Measurements from ENCODE around the gene AQP2.
"Not testable (repeated sequence)": the region's sequence is repeated elsewhere in the genome, so short reads cannot be mapped to it uniquely, and the experiment has no call there.

AQP2 gene

DNA sequence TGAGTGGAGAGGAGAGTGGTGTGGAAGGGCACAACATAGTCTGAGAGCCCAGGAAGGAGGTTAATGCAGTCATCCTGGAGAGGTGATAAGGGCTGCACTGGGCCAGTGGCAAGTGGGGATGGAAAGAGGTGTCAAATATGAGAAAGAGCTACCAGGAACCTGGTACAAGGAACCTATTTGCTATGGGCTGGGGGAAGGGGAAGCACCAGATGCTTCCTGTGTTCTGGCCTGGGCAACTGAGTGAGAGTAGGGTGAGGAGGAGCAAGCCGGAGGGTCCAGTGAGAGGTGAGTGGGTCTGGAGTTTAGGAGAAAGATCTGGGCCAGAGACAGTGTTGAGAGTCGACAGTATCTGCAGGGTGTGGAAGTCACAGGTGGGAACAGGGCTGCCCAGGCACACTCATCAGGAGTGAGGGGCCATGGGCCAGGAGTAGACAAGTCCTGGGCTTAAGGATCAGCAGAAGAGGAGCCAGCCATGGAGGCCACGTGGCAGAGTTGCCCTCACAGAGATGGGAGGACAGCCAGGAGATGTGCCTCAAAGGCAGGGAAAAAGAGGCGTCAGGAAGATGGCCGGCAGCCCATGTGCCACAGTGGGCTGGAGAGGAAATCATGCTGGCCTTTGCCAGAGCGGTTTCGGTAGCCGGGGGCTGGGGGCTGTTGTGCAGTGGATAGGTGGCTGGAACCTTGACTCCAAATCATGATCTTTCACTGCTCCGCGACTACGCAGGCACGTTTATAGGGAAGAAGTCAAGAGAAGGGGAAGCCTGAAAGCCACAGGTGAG lies 19.3 kb downstream of the AQP2 start:
- DNase-seq (ENCODE audit: low read depth, low spot score), result no peak

DNA sequence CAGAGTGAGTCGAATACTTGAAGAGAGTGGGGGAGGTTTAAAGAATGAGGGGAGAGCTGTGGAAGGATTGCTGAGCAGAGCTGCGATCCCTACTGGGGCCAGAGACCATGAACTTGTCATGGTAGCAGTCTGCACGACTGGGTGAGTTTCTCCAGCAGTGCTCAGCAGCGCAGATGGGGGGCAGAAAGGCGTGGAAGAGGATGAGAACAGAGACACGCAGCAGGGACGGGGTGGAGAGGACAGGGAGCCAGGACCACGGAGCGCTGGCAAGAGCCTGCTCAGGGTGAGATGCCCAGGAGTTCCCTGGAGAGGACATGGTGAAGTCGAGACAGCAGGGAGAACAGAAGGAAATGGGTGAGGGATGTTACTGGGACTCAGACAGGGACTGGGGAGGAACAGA lies 20.1 kb downstream of the AQP2 start:
- no peak for DNase-seq (ENCODE audit: low read depth, low spot score)

DNA sequence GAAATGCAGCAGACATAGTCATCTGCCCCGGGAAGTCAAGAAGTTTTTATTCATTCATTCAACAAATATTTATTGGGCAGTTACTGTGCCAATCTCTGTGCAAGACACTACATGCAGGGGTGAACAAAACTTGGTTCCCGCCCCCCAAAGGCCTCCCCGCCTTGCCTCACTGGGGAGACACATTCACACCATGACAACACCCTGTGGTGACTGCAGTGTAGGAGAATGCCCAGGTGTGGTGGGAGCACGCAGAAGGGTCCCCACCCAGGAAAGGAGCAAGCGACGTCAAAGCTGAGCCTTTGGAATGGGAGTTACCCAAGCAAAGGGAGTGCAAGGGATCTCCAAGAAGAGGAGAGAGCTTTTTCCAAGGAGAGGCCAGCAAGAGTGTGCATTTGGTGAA lies 20.6 kb downstream of the AQP2 start:
- no peak for DNase-seq (ENCODE audit: low read depth, low spot score)

DNA sequence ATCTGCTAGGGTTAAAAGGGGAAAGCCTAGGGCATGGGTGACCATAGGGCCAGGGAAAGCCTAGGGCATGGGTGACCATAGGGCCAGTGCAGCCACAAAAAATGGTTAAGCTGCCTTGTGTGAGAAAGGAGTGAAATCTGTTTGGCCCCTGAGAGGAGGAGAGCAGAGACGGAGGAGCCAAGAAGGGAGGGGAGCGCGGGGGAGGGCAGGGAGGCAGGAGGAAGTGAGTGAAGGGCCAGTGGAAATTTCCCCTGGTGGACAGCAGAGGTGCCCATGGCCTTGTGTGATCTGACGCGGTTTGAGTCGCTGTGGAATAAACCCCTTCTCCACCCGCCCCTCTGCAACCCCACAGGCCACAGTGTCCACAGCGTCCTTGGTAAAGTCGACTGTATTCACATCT lies 21.6 kb downstream of the AQP2 start:
- DNase-seq (ENCODE audit: low read depth, low spot score), result no peak

DNA sequence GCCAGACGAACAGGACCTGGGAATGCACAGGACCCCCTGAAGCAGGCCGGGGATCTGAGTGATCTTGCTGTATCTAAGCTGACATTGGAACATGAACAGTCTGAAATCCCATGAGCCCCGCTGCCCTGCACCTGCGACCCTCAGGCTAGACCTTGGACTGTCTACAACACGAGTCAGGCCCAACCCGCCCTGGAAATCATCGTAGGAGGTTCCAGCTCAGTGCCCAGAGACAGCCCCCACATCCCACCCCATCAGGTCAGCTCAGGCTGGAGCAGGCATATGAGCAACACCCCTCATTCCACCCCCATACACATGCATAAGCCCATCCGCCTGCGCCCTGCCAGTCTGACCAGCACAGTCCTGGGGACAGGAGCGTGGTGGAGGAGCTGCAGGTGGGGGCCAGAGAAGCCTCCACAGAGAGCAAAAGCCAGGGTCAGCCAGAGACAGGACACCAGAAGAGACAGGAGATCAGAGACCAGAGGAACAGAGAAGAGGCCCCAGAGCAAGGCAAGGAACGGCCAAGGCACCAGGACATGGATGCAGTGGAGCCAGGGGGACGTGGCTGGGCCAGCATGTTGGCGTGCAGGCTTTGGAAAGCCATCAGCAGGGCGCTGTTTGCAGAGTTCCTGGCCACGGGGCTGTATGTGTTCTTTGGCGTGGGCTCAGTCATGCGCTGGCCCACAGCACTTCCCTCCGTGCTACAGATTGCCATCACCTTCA lies 22.3 kb downstream of the AQP2 start, which contains the start of gene AQP6:
Gene AQP6, plus strand, starts transcription at position 307 of the 720 bp plus-strand sequence. Its CDS starts 227 bp downstream, at position 534.
- DNase-seq (ENCODE audit: low read depth, low spot score), result no peak

DNA sequence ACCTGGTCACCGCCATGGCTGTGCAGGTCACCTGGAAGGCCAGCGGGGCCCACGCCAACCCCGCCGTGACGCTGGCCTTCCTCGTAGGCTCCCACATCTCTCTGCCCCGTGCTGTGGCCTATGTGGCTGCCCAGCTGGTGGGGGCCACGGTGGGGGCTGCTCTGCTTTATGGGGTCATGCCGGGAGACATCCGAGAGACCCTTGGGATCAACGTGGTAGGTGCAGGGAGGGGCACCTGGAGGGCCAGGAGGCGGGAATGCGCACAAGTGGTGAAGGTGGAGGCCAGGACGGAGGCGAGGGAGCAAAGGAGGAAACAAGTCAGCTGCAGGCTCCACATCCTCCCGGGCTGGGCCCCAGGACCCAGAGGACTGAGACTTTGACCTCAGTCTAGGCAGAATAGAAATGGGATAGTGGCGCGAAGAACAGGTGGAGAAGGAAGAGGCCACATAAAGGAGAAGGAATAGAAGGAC lies 22.9 kb downstream of the AQP2 start:
- no peak for DNase-seq (ENCODE audit: low read depth, low spot score)

DNA sequence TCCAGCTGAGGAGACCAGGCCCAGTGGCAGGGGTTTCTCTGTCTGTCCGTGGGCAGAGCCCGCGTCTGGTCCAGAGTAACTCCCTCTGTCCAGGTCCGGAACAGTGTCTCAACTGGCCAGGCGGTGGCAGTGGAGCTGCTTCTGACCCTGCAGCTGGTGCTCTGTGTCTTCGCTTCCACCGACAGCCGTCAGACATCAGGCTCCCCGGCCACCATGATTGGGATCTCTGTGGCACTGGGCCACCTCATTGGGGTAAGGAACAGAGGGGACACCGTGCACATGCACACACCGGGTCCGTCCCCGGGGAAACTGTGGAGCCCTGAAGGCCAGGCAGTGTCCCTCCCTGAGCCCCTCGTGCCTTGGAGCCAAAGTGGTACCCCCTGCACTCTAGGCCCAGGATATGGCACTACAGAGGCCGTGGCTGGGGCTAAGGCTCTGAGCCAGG lies 23.7 kb downstream of the AQP2 start:
- no peak for DNase-seq (ENCODE audit: low read depth, low spot score)

DNA sequence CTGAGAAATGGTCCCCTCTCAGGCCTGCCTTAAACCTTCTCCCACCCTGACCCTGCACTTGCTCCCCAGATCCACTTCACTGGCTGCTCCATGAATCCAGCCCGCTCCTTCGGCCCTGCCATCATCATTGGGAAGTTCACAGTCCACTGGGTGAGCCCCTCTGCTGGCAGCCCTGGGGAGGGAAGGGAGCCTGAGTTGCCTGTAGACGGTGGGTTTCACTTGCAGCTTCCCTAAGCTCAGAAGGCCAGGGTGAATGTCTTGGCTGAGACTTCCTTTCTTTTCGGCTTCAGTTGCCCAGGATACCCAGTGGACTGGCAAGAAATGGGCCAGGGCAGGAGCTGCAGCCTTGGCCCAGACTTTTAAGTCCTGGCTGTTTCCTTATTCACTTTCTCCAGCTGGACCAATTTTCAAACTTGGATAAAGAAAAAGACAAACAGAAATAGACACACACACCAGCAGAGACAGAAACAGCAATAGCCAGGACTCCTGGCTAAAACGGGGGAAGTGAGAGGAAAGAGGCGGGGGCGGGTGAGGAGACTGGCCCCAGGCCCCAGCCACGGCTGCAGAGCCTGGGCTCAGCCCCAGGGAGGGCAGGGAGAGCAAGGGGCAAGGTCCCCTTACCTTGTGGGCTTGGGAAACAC lies 24.3 kb downstream of the AQP2 start:
- no peak for DNase-seq (ENCODE audit: low read depth, low spot score)

DNA sequence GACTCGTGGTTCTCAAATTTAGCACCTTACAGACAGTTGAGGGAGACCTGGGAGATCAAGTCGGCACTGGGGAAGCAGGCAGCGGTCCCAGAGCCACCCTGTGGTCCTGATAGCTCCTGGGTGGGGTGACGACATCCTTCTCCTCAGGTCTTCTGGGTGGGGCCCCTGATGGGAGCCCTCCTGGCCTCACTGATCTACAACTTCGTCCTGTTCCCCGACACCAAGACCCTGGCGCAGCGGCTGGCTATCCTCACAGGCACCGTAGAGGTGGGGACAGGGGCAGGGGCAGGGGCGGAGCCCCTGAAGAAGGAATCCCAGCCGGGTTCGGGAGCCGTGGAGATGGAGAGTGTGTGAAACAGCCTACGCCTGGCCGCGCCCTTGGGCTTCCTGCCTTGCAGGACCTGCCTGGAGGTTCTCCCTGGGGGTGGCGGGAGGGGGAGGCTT lies 24.8 kb downstream of the AQP2 start:
- no peak for DNase-seq (ENCODE audit: low read depth, low spot score)

DNA sequence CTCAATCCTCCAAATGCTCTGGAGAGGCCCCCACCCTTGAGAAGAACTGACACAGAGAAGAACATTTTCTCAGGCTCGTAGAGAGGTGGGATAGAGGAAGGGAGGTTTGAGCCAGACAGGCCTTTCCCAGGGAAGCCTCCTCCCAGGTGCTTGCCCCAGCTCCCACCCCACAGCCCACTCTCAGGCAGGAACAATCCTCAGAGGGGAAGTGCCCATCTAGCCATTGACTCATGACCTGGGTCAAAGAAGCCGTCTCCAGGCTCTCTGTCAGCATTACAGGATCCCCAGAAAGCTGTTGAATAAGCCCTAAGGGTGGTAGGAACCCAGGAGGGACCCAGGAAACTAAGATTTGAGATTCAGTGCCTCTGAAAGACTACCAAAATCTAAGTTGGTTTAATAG lies 26.0 kb downstream of the AQP2 start:
- no peak for DNase-seq (ENCODE audit: low read depth, low spot score)

DNA sequence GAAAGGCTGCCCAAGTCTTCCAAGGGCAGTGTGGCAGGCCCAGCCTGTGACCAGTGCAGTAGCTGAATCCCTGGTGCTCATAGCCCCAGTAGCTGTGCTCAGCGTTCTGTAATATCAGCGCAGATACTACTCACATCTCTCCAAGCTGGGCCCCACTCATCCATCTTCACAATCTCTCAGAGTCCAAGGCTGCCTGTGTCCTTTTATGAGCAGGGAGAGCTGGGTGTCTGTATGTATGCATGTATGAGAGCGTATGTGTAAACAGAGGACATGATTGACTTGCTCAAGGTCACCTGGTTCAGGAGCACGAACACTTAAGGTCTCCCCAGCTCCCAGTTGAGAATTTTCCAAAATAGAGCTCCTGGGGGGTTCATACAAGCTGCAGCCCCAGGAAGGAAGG lies 27.6 kb downstream of the AQP2 start:
- no peak for DNase-seq (ENCODE audit: low read depth, low spot score)

DNA sequence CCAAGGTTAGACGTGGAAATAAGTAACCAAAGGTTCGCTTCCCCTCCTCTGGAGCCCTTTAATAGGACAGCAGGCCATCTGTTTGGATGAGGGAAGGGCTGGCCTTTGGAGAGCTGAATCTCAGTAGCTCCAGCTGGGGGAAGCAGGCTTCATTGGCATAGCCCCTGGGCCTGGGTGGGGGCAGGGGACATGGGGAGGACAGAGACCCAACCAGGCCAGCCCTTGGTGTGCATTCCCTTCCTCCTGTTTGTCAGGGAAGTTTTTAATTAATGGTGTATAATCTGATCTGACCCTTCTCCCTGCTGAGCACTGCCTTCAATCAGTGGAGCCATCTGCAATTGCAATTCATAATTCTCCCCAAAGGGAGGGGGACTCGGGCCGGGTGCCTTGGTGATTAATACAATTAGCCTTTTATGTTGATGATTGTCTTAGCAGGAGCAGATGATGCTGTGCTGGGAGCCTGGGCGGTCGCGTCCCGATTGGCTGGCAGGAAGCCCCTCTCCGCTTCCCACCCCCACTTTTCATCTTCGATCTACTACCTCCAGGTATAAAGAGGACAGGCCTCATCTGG lies 28.6 kb downstream of the AQP2 start:
- DNase-seq (ENCODE audit: low read depth, low spot score), result no peak

DNA sequence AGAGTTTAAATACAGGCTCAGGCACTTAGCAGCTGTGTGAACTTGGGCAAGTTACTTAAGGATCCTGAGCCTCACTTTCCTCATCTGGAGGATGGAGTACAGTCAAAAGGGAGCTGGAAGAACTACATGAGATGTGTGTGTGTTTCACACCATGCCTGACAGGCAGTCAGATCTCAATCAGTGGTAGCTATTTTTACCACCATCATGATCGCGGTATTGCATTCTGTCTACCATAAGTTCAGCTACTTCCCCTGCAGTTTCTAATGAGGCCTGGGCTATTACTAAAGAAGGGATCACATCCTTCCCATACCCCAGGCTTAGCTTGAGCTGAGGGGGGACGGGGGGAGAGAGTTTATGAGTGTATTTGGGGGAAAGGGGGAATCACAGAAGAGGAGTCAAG lies 29.3 kb downstream of the AQP2 start:
- DNase-seq (ENCODE audit: low read depth, low spot score), result no peak

DNA sequence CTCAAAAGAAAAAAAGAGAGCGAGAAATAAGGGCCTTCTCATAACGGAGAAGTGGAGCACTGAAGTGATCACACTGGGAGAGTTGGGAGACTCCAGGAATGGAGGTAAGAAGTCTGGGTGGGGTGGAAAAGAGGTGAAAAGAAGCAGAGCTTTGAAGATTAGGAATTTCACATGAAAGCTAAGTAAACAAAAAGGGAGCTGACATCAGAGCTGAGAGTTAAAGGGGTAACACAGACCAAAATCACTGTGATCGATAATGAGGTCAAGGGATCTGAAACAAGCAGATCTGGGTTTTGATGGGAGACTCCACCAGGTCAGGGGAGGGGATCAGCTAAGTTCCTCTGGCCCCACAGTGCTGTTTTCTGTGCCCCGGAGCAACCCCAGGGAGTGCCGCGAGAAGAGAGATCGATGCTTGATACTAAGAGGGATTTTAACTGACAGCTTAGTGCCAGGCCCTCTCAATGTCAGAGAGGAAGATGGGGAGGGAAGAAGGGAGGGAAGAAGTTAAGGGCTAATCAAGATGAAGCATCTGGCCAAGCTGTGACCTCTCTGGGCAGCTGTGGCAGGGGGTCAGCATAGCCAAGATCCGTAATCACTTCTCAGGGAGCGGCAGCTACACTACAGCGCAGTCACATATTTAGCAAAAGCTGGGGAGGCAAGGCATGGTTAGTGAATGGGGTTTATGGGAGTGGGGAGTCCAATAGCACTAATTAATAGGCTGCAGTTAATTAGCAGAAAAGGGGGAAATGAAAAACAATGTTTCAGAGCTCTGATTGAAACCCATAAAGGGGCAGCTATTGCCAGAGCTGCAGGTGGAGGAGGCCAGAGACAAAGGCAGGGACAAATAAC lies 30.2 kb downstream of the AQP2 start:
- no peak for DNase-seq (ENCODE audit: low read depth, low spot score)

DNA sequence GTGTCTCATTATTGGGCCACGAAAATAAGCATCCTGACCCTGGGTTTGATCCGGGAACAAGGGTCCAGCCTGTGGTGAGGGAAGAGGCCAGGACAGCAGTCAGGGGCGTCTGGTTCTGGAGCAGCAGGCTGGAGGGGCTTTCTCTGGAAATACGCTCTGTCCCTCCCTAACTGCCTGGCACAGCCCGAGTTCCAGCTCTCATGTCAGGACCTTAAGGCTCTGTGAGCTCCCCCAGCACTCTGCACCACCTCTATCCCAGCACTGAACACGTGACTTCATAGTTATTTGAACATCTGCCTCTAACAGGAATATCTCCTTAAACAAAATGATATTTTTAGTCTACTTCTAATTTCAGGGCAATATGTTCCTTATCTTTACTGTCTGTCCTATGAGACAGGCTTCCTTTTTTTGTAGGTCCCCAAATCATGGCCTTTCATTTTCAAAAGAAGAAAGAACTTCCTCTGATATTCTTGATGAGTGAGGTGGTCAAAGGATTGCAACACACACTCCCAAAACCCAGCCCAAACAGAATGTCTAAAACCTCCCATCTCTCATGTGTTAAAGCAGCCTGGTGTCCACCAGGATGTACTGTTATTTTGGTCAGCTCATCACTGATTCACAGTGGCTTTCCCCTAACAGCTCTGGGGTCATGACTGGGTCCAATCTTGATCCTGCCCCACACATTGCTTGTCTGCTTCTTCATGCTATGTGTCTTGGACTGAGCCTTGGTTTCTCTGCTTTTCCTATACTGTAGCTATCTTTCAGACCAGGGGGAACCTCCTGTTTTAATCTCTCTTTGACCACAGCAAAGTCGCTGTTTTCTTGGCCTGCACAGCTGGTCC lies 31.9 kb downstream of the AQP2 start:
- no peak for DNase-seq (ENCODE audit: low read depth, low spot score)

DNA sequence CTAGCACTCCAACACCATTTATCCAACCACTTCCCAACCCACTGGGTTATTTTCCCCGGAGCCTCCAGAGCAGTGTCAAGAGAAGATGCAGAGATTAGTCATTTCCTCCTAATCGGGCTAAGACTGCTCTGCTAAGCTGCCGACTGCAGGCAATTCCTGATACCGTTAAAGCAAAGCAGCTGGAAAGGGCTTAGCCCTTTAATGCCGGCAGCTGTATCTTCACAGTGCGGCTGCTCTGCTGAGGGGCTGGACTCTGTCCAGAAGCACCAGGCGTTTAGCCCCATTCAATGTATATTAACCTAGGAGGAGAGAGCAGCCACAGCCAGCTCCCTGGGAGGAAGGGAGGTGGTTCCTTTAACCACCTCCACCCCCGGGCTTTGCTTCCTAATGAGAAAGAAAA lies 33.4 kb downstream of the AQP2 start:
- DNase-seq (ENCODE audit: low read depth, low spot score), result peak; percentile 57

DNA sequence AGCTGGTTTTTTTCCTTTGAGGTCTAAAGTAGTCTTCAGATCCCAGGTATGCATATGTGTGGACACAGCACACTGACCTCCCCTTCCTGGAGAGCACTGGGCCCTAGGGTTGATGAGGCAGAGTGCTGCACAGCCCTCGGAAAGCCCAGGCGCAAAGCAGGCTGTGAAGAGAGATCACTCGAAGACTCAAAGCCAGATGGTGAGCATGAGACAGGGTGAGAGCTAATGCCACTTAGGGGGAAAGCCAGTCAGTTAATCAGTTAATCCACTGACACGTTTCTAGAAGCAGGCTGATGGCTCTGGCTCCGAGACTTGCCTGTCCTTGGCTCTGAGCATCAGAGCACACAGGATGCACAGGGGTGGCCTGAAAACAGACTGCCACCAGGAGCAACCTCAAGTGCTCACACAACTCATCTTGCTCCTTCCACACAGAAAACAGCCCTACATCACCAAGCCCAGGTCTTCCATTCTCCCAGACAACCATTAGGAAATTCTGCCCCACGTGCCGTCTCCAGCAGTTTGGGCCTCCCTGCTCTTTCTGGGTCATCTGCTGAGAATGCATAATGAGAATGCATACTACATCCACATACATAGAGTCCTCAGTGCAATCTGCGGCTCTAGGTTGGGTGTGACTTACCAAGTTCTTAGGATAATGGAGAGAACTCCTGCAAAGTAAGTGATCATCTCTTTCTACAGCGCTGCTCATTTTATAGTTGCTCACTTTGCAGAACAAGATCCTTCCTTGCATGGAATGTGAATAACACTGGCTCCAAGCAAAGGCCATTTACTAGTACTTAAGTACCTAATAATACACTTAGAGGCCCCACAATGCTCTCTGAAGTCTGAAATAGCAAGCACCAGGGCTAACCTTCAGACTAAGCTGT lies 34.2 kb downstream of the AQP2 start:
- no peak for DNase-seq (ENCODE audit: low read depth, low spot score)

DNA sequence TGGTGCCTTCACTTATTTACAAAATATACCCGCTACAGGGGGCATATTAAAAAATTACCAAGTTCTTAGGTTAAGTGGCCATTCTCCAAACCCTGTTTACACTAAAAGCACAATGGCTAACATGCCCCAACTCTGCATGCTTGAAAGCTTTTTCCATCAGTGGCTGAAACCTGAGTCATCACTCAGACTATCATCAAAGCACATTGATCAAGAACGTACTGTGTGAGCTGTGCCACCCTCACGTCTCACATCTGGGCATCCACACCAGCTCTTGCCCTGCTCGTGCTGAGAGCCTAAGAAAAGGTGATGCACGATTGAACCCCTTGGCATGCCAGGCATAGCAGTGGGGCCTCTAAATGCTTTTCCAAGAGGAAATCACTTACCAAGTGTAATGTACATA lies 35.4 kb downstream of the AQP2 start:
- no peak for DNase-seq (ENCODE audit: low read depth, low spot score)

DNA sequence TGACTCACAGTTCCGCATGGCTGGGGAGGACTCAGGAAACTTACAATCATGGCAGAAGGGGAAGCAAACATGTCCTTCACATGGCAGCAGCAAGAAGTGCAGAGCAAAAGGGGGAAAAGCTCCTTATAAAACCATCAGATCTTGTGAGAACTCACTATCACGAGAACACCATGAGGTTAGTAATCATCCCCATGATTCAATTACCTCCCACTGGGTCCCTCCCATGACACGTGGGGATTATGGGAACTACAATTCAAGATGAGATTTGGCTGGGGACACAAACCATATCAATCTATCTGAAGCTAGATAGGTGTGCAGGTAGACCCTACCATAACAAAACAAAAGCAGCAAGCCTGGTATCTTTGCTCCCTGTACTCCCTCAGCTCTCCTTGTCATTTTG lies 35.9 kb downstream of the AQP2 start:
- not testable (repeated sequence) for DNase-seq (ENCODE audit: low read depth, low spot score)

Measured in smooth muscle cell of the brain vasculature (primary cell).